ENCODE measurements around the gene ACVR1C.

DNA sequence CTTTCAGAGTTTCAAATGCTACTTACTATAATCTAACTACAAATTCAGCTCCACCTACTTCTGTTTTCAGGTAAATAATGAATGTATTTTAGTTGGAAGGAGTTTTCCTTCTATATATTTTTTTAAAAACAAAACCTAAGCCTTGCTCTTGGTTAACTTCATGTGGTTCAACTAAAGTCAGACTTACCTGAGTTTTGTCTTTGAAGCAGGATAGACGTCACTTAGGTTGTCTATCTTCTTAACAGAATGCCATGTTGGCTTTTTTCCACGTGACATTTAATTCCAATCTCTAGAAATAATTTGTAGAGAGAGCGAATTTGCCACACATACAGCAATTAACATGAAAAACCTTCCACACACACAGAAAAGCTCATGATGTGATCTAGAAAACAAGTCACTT lies 140.9 kb downstream of the ACVR1C start:
- TF ChIP-seq OSR1 (CRISPR knock-in tag; IDR thresholded peaks at IDR 0.05) = no peak
- TF ChIP-seq TOX (CRISPR knock-in tag; IDR thresholded peaks at IDR 0.05; ENCODE audit: borderline replicate concordance) = no peak
- TF ChIP-seq, protein P1, sequence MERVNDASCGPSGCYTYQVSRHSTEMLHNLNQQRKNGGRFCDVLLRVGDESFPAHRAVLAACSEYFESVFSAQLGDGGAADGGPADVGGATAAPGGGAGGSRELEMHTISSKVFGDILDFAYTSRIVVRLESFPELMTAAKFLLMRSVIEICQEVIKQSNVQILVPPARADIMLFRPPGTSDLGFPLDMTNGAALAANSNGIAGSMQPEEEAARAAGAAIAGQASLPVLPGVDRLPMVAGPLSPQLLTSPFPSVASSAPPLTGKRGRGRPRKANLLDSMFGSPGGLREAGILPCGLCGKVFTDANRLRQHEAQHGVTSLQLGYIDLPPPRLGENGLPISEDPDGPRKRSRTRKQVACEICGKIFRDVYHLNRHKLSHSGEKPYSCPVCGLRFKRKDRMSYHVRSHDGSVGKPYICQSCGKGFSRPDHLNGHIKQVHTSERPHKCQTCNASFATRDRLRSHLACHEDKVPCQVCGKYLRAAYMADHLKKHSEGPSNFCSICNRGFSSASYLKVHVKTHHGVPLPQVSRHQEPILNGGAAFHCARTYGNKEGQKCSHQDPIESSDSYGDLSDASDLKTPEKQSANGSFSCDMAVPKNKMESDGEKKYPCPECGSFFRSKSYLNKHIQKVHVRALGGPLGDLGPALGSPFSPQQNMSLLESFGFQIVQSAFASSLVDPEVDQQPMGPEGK (CRISPR knock-in tag; IDR thresholded peaks at IDR 0.05; ENCODE audit: borderline replicate concordance) = no peak
- TF ChIP-seq, protein P2, sequence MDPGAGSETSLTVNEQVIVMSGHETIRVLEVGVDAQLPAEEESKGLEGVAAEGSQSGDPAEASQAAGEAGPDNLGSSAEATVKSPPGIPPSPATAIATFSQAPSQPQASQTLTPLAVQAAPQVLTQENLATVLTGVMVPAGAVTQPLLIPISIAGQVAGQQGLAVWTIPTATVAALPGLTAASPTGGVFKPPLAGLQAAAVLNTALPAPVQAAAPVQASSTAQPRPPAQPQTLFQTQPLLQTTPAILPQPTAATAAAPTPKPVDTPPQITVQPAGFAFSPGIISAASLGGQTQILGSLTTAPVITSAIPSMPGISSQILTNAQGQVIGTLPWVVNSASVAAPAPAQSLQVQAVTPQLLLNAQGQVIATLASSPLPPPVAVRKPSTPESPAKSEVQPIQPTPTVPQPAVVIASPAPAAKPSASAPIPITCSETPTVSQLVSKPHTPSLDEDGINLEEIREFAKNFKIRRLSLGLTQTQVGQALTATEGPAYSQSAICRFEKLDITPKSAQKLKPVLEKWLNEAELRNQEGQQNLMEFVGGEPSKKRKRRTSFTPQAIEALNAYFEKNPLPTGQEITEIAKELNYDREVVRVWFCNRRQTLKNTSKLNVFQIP (CRISPR knock-in tag; IDR thresholded peaks at IDR 0.05; ENCODE audit: borderline replicate concordance, low read depth) = no peak
- TF ChIP-seq ZFP30 (CRISPR knock-in tag; IDR thresholded peaks at IDR 0.05) = no peak
- TF ChIP-seq ESRRG (CRISPR knock-in tag; IDR thresholded peaks at IDR 0.05) = no peak
- no peak for TF ChIP-seq ZC3H10 (CRISPR knock-in tag; IDR thresholded peaks at IDR 0.05)
- no peak for TF ChIP-seq ZNF70 (CRISPR knock-in tag; IDR thresholded peaks at IDR 0.05)
